ENCODE data around the gene NEK11. TPM values are rescaled to one million over a fixed set of nuclear protein-coding genes. Genes with fewer than 3 reads are reported as not detected.

The NEK11 gene
- total RNA-seq, 2 donors from 2014 or later = 1.8 to 10.3 TPM

DNA sequence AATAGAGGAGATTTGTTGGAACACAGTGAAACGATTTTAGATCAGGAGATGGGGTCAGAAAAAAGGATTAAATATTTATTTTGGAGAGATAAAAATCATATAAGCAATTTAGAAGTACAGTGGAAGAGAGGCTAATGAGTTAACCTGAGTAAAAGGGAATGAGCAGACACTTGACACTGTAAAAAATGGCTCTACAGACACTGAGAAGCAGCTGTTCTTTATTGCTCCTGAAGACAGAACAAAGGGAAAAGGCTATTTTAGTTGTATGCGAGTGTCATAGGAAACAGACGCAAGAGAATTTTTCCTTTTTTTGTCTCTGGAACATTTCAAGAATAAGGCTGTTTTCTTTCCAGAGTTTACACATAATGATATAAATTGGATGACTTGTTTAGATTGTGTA, 34.3 kb upstream of the NEK11 start:
- no peaks in the 10 kb centered on the region for H3K4me1 ChIP-seq (ENCODE audit: control insufficient read depth in 1 of 2, low read depth in 2 of 2)
- no peak for DNase-seq (ENCODE audit: low spot score)
- no peaks in the 10 kb centered on the region for H3K27me3 ChIP-seq (replicated peaks; ENCODE audit: insufficient read depth)
- H3K4me3 ChIP-seq = no peak overlapping the region
- H3K36me3 ChIP-seq = peaks cover 3% of the 10 kb centered on the region
- no peak overlapping the region for H3K27ac ChIP-seq
- TF ChIP-seq, protein P1, sequence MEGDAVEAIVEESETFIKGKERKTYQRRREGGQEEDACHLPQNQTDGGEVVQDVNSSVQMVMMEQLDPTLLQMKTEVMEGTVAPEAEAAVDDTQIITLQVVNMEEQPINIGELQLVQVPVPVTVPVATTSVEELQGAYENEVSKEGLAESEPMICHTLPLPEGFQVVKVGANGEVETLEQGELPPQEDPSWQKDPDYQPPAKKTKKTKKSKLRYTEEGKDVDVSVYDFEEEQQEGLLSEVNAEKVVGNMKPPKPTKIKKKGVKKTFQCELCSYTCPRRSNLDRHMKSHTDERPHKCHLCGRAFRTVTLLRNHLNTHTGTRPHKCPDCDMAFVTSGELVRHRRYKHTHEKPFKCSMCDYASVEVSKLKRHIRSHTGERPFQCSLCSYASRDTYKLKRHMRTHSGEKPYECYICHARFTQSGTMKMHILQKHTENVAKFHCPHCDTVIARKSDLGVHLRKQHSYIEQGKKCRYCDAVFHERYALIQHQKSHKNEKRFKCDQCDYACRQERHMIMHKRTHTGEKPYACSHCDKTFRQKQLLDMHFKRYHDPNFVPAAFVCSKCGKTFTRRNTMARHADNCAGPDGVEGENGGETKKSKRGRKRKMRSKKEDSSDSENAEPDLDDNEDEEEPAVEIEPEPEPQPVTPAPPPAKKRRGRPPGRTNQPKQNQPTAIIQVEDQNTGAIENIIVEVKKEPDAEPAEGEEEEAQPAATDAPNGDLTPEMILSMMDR (IDR thresholded peaks at IDR 0.05) = no peak
- H3K9me3 ChIP-seq = no peaks in the 10 kb centered on the region
- ATAC-seq (ENCODE audit: insufficient number of reproducible peaks, low FRiP score, low read depth) = no peak

DNA sequence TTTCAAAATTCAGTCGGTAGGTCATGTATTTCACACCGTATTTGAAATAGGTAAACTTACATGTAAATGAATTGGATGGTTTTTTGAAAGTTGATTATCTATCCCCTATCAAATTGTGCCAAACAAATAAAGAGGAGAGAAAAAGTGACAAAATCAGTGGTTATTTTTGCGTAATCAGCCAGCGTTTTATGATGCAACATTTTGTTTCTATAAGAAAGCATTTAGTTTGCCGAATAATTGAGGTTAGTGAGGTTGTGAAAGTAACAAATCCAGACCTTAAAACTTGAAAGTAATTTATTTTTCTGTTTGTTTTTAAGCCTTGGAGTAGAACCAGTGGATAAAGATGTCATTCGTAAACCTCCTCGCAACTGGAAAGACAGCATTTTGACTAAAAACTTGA, 29.4 kb upstream of the NEK11 start:
- H3K4me3 ChIP-seq = no peak overlapping the region
- no peaks in the 10 kb centered on the region for H3K36me3 ChIP-seq

DNA sequence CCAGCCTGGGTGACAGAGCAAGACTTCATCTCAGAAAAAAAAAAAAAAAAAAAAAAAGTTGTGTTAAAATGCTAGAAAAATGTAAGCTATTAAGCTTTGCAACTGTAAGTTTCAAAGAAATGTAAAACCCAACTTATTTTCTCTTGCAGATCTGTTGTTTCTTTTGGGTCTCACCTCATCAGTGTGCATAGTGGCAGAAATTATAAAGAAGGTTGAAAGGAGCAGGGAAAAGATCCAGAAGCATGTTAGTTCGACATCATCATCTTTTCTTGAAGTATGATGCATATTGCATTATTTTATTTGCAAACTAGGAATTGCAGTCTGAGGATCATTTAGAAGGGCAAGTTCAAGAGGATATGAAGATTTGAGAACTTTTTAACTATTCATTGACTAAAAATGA, 25.6 kb upstream of the NEK11 start:
- Histone ChIP-seq H3K36me3 (no peaks in the 10 kb centered on the region), H3K27ac (no peak overlapping the region), H3K4me1 (ENCODE audit: control insufficient read depth in 1 of 2, low read depth in 2 of 2) (no peaks in the 10 kb centered on the region), H3K27me3 (replicated peaks; ENCODE audit: insufficient read depth) (no peaks in the 10 kb centered on the region), H3K9me3 (no peaks in the 10 kb centered on the region), H3K4me3 (no peak overlapping the region)
- no peak for ATAC-seq (ENCODE audit: insufficient number of reproducible peaks, low FRiP score, low read depth)
- TF ChIP-seq, protein P1 (IDR thresholded peaks at IDR 0.05) = no peak
- no peak for DNase-seq (ENCODE audit: low spot score)

More for the DNA sequence above, 29.4 kb upstream of the NEK11 start:
- DNase-seq (ENCODE audit: low spot score) (no peak), ATAC-seq (ENCODE audit: insufficient number of reproducible peaks, low FRiP score, low read depth) (no peak)
- Histone ChIP-seq H3K9me3 (no peaks in the 10 kb centered on the region), H3K27me3 (replicated peaks; ENCODE audit: insufficient read depth) (no peaks in the 10 kb centered on the region), H3K4me1 (ENCODE audit: control insufficient read depth in 1 of 2, low read depth in 2 of 2) (no peaks in the 10 kb centered on the region), H3K27ac (no peak overlapping the region)
- TF ChIP-seq, protein P1 (IDR thresholded peaks at IDR 0.05) = no peak

DNA sequence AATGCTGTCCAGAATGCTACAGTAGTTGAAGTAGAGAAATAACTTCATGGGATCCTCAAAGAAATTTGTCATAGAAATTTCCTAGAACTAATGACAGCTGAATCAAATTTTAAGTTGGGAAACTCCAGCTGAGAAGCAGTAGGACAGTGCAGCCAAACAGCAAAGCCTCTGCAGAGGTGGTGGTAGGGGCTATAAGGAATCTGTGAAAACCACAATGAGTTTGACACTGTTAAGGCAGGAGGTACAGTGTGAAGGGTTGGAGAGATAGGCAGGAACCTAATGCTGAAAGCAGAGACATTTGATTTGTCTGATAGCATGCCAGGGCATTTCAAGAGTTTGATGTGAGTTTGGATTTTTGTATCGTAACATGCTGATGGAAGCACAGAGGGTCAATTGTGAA, 22.1 kb upstream of the NEK11 start:
- DNase-seq (ENCODE audit: low spot score) (no peak), ATAC-seq (ENCODE audit: insufficient number of reproducible peaks, low FRiP score, low read depth) (no peak)
- TF ChIP-seq, protein P1 (IDR thresholded peaks at IDR 0.05) = no peak
- Histone ChIP-seq H3K4me3 (no peak overlapping the region), H3K27ac (no peak overlapping the region), H3K36me3 (peaks cover 11% of the 10 kb centered on the region), H3K27me3 (replicated peaks; ENCODE audit: insufficient read depth) (no peaks in the 10 kb centered on the region), H3K9me3 (no peaks in the 10 kb centered on the region), H3K4me1 (ENCODE audit: control insufficient read depth in 1 of 2, low read depth in 2 of 2) (no peaks in the 10 kb centered on the region)

DNA sequence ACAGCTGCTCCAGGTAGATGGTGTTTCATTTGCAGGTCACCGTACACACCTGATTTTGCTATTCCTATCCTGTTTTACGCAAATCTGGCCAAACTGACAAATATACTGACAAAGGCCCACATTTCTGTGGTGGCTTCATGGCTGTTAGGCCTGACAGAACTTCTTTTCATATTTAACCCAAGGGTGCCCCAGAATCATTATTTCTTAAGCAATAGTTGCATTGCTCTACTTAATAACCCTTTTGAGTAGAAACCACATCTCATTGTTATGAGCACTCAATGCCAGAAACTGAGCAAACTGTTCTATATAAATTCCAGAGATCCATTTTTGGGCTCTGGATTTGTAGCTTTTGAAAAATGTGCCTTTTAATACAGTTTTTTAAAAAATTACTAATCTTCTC, 19.4 kb upstream of the NEK11 start:
- Histone ChIP-seq H3K9me3 (no peaks in the 10 kb centered on the region), H3K27me3 (replicated peaks; ENCODE audit: insufficient read depth) (no peaks in the 10 kb centered on the region), H3K4me1 (ENCODE audit: control insufficient read depth in 1 of 2, low read depth in 2 of 2) (peaks cover 0 to under 1% of the 10 kb centered on the region in 2 donors), H3K27ac (no peak overlapping the region), H3K36me3 (peaks cover 11% of the 10 kb centered on the region), H3K4me3 (no peak overlapping the region)
- ATAC-seq (ENCODE audit: insufficient number of reproducible peaks, low FRiP score, low read depth) (no peak), DNase-seq (ENCODE audit: low spot score) (no peak)
- TF ChIP-seq, protein P1 (IDR thresholded peaks at IDR 0.05) = no peak

All from thoracic aorta (tissue), 2 donors.